ENCODE data around the gene IZUMO2. TPM values are rescaled to one million over a fixed set of nuclear protein-coding genes. Genes with fewer than 3 reads are reported as not detected.
A peak's percentile ranks its signal among the peaks of the same experiment; 100 is the strongest.
"Not testable (repeated sequence)": the region's sequence is repeated elsewhere in the genome, so short reads cannot be mapped to it uniquely, and the experiment has no call there.

IZUMO2 gene
- total RNA-seq, 4 donors from 2014 or later: not detected

DNA sequence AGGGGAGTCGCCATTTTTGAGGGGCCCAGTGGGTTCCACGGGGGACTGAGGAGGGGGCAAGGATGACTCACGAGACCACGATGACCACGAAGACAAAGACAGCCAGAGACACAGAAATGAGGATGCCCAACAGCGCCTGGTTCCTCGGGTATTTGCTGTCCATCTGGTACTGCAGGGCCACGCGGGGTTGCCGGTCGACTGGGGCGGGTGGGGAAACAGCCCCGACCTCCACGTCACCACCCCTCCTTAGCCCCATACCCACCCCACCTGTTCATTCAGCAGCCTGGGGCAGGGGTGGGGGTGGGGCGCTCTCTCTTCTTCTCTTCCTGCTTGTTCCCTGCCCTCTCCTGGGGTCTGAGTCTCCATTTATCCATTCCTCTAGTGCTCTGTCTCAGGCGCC, 8.6 kb downstream of the IZUMO2 start:
- ATAC-seq (ENCODE audit: low FRiP score) (no peak), DNase-seq (ENCODE audit: low spot score) (no peak)
- TF ChIP-seq, protein P1, sequence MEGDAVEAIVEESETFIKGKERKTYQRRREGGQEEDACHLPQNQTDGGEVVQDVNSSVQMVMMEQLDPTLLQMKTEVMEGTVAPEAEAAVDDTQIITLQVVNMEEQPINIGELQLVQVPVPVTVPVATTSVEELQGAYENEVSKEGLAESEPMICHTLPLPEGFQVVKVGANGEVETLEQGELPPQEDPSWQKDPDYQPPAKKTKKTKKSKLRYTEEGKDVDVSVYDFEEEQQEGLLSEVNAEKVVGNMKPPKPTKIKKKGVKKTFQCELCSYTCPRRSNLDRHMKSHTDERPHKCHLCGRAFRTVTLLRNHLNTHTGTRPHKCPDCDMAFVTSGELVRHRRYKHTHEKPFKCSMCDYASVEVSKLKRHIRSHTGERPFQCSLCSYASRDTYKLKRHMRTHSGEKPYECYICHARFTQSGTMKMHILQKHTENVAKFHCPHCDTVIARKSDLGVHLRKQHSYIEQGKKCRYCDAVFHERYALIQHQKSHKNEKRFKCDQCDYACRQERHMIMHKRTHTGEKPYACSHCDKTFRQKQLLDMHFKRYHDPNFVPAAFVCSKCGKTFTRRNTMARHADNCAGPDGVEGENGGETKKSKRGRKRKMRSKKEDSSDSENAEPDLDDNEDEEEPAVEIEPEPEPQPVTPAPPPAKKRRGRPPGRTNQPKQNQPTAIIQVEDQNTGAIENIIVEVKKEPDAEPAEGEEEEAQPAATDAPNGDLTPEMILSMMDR (IDR thresholded peaks at IDR 0.05): no peak

DNA sequence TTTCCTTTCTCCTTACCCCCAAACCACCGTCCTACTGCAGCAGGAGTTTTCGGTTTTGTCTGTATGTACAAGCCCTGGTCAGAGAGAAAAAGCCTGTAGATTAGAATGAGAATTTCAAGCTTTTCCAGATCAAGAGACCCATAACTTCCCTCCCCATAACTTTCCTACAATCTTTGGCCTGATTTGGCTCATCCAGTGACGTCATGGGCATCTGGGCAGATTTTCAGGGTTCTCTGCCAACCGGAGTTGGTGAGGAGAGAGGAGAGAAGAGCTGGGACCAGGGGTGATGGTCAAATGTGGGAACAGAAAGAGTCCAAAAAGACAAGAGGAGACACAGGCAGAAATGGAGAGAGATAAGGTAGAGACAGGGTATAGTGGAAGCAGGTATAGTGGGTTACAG, 10.5 kb downstream of the IZUMO2 start:
- ATAC-seq (ENCODE audit: low FRiP score): no peak
- TF ChIP-seq, protein P1 (IDR thresholded peaks at IDR 0.05): no peak
- DNase-seq (ENCODE audit: low spot score): no peak

DNA sequence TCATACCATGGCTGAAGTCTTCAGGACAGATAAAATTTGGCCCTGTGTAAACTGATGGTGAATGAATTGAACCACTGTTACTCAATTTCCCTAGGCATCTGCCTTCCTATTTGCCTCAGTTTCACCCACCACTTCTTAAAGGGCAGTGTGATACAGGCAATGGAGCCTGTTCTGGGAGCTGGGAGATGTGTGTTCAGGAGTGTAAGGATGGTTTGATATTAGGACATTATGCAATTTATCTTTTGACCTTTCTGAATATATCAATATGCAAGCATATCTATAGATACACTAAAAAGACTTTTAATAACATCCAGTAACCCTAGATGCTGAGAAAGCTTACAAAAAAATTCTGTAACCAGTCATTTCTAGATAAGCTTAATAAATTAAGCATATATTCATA, 14.6 kb downstream of the IZUMO2 start:
- DNase-seq (ENCODE audit: low spot score): no peak
- TF ChIP-seq, protein P1 (IDR thresholded peaks at IDR 0.05): no peak
- ATAC-seq (ENCODE audit: low FRiP score): no peak

DNA sequence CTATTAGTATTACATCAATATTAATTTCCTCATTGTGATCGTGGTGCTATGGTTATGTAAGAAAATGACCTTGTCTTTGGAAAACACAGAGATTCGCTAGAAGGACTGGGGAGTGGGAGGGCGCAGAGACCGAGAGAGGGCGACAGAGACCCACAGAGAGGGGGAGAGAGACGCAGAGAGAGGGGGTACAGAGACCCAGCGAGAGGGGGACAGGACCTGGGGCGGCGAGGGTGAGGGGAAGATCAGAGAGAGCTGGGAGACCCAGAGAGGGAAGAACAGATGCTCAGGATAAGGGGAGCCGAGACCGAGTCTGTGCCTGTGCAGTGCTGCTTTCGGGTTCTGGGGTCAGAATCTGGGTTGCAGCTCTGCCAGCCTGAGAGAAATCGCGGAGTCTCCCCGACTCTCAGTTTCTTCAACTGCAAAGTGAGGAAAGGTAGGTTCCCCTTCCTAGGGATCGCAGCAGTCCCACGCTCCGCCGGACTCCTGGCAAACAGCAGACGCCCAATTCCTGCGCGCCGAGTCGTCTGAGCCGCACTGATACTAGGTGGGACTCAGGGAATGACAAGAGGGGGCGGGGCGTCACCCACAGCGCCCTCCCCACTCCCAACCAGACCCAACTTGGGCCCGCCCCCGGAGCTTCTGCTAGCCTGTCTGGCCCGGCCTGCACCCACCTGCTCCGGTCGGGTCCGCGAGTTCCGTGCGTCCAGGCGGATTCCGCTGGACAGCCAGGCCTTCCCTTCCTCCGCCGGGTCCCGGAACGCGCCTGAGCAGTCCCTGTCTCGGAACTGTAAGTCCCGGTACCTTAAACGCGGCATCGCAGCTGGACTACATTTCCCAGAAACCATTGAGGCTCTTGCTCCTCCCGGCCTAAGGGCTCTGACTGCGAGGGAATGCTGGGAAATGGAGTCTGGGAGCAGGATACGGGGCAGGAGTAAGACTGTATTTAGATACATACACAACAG, 15.3 kb downstream of the IZUMO2 start:
- peak; percentile 99 for ATAC-seq (ENCODE audit: low FRiP score)
- TF ChIP-seq, protein P1 (IDR thresholded peaks at IDR 0.05): no peak
- DNase-seq (ENCODE audit: low spot score): peak; percentile 73

DNA sequence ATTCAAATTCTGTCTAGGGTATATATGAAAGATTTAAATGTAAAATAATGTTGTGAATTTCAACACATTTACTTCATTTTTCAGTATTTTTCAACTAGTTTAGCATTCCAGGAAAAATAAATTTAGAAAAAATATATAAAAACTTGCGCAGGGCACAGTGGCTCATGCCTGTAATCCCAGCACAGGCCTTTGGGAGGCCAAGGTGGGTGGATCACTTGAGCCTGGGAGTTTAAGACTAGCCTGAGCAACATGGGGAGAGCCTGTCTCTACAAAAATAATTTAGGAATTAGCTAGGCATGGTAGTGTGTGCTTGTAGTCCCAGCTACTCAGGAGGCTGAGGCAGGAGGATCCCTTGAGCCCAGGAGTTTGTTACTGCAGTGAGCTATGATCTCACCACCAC, 21.2 kb downstream of the IZUMO2 start:
- DNase-seq (ENCODE audit: low spot score); ATAC-seq (ENCODE audit: low FRiP score): not testable (repeated sequence)

DNA sequence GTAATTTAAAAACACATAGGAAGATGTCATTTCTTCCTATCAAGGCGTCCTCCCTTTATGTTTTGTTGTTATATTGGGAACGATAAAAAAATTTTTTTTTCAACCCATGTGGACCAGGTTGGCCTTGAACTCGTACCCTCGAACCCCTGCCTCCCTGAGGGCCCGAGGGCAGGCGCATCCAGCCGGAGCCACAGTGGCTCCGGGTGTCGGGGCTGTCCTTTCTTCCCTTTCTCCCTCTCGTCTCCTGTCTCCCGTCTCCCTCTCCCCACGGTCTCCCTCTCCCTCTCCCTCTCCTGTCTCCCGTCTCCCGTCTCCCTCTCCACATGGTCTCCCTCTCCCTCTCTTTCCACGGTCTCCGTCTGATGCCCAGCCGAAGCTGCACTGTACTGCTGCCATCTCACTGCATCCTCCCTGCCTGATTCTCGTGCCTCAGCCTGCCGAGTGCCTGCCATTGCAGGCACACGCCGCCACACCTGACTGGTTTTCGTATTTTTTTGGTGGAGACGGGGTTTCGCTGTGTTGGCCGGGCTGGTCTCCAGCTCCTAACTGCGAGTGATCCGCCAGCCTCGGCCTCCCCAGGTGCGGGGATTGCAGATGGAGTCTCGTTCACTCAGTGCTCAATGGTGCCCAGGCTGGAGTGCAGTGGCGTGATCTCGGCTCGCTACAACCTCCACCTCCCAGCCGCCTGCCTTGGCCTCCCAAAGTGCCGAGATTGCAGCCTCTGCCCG, 22.8 kb downstream of the IZUMO2 start:
- not testable (repeated sequence) for ATAC-seq (ENCODE audit: low FRiP score); DNase-seq (ENCODE audit: low spot score)

DNA sequence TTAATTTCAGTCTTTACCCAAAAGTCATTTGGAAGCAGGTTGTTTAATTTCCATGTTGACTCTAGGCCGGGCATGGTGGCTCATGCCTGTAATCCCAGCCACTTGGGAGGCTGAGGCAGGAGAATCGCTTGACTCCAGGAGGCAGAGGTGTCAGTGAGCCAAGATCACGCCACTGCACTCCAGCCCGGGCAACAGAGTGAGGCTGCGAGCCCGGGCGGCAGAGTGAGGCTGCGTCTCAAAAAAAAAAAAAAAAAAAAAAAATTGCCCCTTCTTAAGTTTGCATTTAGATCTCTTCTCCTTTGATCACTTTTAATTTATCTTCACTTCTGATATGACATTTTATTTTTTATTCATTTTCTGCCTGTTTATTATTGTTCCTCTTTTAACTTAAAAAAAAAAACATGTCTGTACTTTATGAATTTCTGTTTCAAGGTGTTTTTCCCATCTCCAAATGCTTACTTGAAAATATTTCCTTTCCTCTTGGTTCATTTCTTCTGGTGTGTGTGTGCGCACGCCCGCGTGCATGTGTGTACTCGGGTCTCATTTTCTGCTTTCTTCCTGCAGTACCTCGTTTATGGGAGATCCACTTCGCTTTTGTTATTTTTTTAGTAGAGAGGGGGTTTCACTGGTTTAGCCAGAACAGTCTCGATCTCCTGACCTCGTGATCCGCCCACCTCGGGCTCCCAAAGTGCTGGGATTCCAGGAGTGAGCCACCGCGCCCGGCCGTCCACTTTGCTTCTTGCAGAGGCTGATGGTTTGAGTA, 26.3 kb downstream of the IZUMO2 start:
- ATAC-seq (ENCODE audit: low FRiP score) (peak; percentile 54), DNase-seq (ENCODE audit: low spot score) (peak; percentile 34)

DNA sequence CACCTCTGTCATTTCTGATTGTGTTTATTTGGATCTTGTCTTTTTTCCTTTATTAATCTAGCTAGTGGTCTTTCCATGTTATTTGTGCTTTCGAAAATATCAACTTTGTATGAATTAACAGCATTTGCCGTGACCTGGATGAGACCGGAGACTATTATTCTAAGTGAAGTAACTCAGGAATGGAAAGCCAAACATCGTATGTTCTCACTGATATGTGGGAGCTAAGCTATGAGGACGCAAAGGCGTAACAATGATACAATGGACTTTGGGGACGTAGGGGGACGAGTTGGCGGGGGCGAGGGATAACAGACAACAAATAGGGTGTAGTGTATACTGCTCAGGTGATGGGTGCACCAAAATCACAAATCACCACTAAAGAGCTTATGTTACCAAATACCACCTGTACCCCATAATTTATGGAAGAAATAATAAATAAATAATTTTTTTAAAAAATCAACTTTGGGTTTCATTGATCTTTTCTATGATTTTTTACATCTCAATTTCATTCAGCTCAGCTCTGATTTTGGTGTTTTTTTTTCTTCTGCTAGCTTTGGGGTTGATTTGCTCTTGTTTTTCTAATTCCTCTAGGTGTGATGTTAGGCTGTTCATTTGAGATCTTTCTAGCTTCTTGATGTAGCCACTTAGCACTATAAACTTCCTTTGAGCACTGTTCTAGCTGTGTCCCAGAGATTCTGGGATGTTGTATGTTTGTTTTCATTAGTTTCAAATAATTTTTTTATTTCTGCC, 27.1 kb downstream of the IZUMO2 start:
- not testable (repeated sequence) for ATAC-seq (ENCODE audit: low FRiP score)
- DNase-seq (ENCODE audit: low spot score): peak; percentile 27

DNA sequence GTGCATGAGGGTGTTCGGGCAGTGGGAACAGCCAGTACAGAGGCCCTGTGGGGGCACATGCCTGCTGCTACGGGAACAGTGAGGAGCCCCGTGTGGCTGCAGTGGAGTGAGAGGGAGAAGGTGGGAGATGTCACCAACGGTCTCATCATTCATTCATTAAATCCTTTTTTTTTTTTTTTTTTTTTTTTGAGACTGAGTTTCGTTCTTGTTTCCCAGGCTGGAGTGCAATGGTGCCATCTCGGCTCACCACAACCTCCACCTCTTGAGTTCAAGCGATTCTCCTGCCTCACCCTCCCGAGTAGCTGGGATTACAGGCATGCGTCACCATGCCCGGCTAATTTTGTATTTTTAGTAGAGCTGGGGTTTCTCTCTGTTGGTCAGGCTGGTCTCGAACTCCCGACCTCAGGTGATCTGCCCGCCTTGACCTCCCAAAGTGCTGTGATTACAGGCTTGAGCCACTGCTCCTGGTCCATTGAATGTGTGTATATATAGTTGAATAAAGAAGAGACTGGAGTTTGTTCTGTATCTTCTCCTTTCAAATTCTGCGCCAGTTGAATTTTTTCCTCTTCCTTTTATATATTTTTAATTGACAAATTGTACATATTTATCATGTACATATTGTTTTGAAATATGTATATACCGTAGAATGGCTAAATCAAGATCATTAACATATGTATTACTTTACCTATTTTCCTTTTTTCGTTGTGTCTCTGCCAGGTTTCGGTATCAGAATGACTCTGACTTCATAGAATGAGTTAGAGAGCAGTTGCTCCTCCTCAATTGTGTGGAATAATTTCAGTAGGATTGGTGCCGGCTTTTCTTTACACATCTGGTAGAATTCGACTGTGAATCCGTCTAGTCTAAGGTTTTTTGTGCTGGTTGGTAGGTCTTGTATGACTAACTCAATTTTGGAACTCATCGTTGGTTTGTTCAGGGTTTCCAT, 28.0 kb downstream of the IZUMO2 start:
- not testable (repeated sequence) for ATAC-seq (ENCODE audit: low FRiP score); DNase-seq (ENCODE audit: low spot score)

DNA sequence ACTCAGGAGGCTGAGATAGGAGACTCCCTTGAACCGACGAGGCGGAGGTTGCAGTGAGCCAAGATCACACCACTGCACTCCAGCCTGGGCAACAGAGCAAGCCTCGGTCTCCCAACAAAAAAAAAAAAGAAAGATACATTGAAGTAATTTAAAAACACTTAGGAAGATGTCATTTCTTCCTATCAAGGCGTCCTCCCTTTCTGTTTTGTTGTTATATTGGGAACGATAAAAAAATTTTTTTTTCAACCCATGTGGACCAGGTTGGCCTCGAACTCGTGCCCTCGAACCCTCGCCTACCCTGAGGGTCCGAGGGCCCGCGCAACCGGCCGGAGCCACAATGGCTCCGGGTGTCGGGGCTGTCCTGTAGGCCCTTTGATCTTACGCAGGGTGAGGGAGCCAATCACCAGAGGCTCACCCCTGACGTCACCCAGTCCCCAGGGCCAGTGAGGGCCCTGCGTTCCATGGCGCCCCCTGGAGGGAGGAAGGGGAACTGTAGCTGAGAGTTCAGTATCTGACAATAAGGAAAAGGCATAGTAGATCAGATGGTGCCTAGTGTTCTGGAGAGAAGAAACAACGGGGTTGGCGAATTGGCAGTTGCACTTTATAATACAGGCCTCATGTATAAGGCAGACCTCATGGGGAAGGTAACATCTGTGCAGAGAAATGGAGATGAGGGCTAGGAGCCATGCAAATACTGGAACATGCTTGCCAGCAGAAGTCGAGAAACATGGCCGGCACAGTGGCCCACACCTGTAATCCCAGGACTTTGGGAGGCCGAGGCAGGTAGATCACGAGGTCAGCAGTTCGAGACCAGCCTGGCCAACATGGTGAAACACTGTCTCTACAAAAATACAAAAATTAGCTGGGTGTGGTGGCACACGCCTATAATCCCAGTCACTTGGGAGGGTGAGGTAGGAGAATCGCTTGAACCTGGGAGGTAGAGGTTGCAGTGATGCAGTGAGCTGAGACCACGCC, 29.3 kb downstream of the IZUMO2 start:
- not testable (repeated sequence) for DNase-seq (ENCODE audit: low spot score); ATAC-seq (ENCODE audit: low FRiP score)

DNA sequence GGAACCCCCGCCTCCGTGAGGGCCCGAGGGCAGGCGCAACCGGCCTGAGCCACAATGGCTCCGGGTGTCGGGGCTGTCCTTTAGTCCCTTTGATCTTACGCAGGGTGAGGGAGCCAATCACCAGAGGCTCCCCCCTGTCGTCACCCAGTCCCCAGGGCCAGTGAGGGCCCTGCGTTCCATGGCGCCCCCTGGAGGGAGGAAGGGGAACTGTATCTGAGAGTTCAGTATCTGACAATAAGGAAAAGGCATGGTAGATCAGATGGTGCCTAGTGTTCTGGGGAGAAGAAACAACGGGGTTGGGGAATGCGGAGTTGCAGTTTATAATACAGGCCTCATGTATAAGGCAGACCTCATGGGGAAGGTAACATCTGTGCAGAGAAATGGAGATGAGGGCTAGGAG, 59.1 kb downstream of the IZUMO2 start:
- not testable (repeated sequence) for DNase-seq (ENCODE audit: low spot score); ATAC-seq (ENCODE audit: low FRiP score)
